Smooth muscle cell (in vitro differentiated cells): Measurements from ENCODE around the gene DAZAP1. TPM values are rescaled to one million over a fixed set of nuclear protein-coding genes. Genes with fewer than 3 reads are reported as not detected.

Source experiments
- DNase-seq: peaks from one replicate; lab custom pipeline; 2025; ENCODE audit not compliant: unreplicated experiment; lab: John Stamatoyannopoulos, UW
- H2AFZ ChIP-seq: fragments of 200-600 bp; sonication (generic); 2 replicates; pipeline ENCODE4 v1.6.0; 2016; ENCODE audit warnings: antibody characterized with exemption, low read depth, mild to moderate bottlenecking
- H3F3A ChIP-seq: fragments of 200-600 bp; sonication (generic); 2 replicates; pipeline ENCODE4 v1.6.0; 2017; ENCODE audit warnings: antibody characterized with exemption, low read depth
- H3K27ac ChIP-seq: fragments of 200-600 bp; sonication (generic); 2 replicates; pipeline ENCODE4 v1.5.1; 2016; ENCODE audit warnings: low read depth, mild to moderate bottlenecking
- H3K27me3 ChIP-seq: fragments of 200-600 bp; sonication (generic); 2 replicates; pipeline ENCODE4 v1.6.1; 2016; ENCODE audit warnings: low read depth, mild to moderate bottlenecking
- H3K36me3 ChIP-seq: fragments of 200-600 bp; sonication (generic); 2 replicates; pipeline ENCODE4 v1.5.1; 2016; ENCODE audit warnings: low read depth
- H3K4me1 ChIP-seq: fragments of 200-600 bp; sonication (generic); 2 replicates; pipeline ENCODE4 v1.5.1; 2016; ENCODE audit warnings: low read depth
- H3K4me2 ChIP-seq: fragments of 200-600 bp; sonication (generic); 2 replicates; pipeline ENCODE4 v1.6.0; 2016; ENCODE audit warnings: mild to moderate bottlenecking
- H3K4me3 ChIP-seq: fragments of 200-600 bp; sonication (generic); 2 replicates; pipeline ENCODE4 v1.5.1; 2016; ENCODE audit warnings: mild to moderate bottlenecking
- H3K79me2 ChIP-seq: fragments of 200-600 bp; sonication (generic); 2 replicates; pipeline ENCODE4 v1.6.0; 2016; ENCODE audit warnings: low read depth, mild to moderate bottlenecking
- H3K9ac ChIP-seq: fragments of 200-600 bp; sonication (generic); 2 replicates; pipeline ENCODE4 v1.6.0; 2016; ENCODE audit warnings: low read depth
- H3K9me3 ChIP-seq: fragments of 200-600 bp; sonication (generic); replicated peaks from 2 replicates; pipeline ENCODE4 v1.5.1; 2016; ENCODE audit warnings: low read depth
- H4K20me1 ChIP-seq: fragments of 200-600 bp; sonication (generic); 2 replicates; pipeline ENCODE4 v1.6.0; 2016; ENCODE audit warnings: low read depth
- WGBS: methylation state at CpG from one replicate; pipeline ENCODE4 v1.1.7; 2016; ENCODE audit warnings: low lambda C conversion rate; 5-methylcytosine and 5-hydroxymethylcytosine counted together
- polyA plus RNA-seq: library from polyadenylated mRNA; unstranded; fragments of >200 nt; fragmentation: Nextera tagmentation; extraction: Ambion mirVana; gene quantifications from 2 replicates; pipeline ENCODE4 v1.2.1, GENCODE V29; 2016
- total RNA-seq: library from RNA; depleted of rRNA; stranded (reverse); fragments of >200 nt; gene quantifications from 2 replicates; pipeline ENCODE4 v1.2.3, GENCODE V29; 2014
- TF ChIP-seq, protein P1 (sequence below): fragments of 200-600 bp; sonication (generic); IDR thresholded peaks from 2 replicates; pipeline ENCODE4 v1.5.1; 2017; ENCODE audit warnings: borderline replicate concordance, mild to moderate bottlenecking, antibody characterized with exemption; ENCODE audit not compliant: insufficient read depth, poor library complexity, severe bottlenecking

DAZAP1 gene
- total and polyA plus RNA-seq, 2 experiments from 2014 or later, result 35.5 to 41.7 TPM

DNA sequence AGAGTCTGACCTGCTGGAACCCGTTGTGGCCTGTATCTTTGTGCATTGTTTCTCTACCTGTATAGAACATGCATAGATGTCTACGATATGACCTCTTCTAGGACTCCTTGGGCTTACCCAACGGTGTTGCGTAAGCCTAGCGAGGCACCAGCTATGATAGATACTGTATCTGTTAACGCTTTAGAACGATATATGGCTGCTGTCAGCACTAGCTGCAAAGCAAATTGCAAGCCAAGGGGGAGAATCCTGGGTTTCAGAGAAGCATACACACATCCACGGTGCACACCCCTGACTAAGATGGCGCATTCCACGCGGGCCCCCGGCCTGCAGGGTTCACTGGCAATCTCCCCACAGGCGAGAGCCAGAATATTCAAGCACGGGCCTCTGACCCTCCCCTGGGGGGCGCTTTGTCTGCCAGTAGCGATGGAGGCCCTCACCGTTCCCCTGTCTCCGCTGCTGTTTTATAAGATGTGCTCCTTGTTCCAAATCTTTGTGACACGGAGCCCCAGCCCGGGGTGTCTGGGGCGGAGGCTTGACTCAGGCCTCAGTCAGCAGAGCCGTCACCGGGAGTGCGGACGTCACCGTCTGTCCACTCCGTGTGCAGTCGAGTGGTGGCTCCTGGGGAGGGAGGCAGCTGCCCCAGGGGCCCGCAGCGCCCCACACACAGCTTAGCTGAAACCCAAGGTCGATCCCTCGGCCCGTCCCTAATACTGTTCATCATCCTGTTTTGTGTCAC lies 17.9 kb downstream of the DAZAP1 start:
- Histone ChIP-seq H2AFZ (no peak overlapping the region), H3K4me2 (no peak overlapping the region), H4K20me1 (peaks cover 86% of the 10 kb centered on the region), H3K36me3 (no peaks in the 10 kb centered on the region), H3K27me3 (no peaks in the 10 kb centered on the region), H3K79me2 (peaks cover 48% of the 10 kb centered on the region), H3K4me1 (no peaks in the 10 kb centered on the region), H3F3A (no peaks in the 10 kb centered on the region), H3K27ac (no peak overlapping the region), H3K9ac (no peak overlapping the region), H3K9me3 (no peaks in the 10 kb centered on the region), H3K4me3 (no peak overlapping the region)
- no peak for DNase-seq
- 94% methylated on average over 30 of the region's 33 CpGs for whole genome bisulfite sequencing
- TF ChIP-seq, protein P1, sequence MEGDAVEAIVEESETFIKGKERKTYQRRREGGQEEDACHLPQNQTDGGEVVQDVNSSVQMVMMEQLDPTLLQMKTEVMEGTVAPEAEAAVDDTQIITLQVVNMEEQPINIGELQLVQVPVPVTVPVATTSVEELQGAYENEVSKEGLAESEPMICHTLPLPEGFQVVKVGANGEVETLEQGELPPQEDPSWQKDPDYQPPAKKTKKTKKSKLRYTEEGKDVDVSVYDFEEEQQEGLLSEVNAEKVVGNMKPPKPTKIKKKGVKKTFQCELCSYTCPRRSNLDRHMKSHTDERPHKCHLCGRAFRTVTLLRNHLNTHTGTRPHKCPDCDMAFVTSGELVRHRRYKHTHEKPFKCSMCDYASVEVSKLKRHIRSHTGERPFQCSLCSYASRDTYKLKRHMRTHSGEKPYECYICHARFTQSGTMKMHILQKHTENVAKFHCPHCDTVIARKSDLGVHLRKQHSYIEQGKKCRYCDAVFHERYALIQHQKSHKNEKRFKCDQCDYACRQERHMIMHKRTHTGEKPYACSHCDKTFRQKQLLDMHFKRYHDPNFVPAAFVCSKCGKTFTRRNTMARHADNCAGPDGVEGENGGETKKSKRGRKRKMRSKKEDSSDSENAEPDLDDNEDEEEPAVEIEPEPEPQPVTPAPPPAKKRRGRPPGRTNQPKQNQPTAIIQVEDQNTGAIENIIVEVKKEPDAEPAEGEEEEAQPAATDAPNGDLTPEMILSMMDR, result no peak

DNA sequence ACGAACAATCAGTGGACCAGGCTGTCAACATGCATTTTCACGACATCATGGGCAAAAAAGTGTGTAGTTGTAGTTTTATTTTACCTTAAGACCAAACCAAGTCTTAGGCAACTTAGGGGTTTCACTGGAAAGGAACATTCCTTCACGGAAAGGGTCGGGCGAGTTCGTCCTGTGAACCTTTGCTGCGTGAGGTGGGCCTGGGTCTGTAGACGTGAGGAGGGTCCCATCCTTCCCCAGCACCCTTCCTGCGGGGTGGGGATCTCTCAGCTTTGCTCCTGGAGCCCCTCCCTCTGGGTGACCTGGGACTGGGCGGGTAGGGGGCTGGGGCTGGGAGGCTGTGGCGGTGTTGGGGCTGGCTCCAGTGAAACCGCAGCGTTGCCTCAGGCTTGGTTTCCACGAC lies 18.5 kb downstream of the DAZAP1 start:
- H3K9me3 ChIP-seq, result no peaks in the 10 kb centered on the region
- H2AFZ ChIP-seq, result no peak overlapping the region
- no peak for DNase-seq
- no peak overlapping the region for H3K9ac ChIP-seq
- no peaks in the 10 kb centered on the region for H3K4me1 ChIP-seq
- no peaks in the 10 kb centered on the region for H3F3A ChIP-seq
- no peak overlapping the region for H3K4me2 ChIP-seq
- H3K27ac ChIP-seq, result no peak overlapping the region
- H3K27me3 ChIP-seq, result no peaks in the 10 kb centered on the region
- TF ChIP-seq, protein P1, result no peak
- no peaks in the 10 kb centered on the region for H3K36me3 ChIP-seq
- peaks cover 48% of the 10 kb centered on the region for H3K79me2 ChIP-seq
- H3K4me3 ChIP-seq, result no peak overlapping the region
- peaks cover 86% of the 10 kb centered on the region for H4K20me1 ChIP-seq
- WGBS, result 82% methylated on average over 14 of the region's 14 CpGs

DNA sequence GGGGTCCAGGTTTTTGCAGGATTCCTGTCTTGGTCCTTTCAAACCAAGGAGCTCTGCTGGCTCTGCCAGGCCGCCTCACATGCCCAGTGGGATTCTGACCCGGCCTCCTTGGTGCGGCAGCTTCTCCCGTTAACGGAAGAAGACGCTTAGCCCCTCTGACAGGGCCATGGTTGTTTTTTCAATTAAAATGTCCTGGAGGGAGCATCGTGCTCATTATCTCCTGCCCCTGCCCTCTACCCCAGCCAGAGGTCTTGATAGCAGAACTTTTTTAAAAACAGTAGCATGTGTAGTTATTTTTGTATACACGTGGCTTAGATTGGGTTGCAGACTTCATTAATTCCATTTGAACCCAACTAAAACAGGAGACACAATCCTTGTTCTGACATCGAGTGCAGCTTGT lies 19.4 kb downstream of the DAZAP1 start:
- Histone ChIP-seq H3K4me2 (no peak overlapping the region), H3K4me1 (no peaks in the 10 kb centered on the region), H4K20me1 (peaks cover 85% of the 10 kb centered on the region), H3K9ac (no peak overlapping the region), H3K4me3 (no peak overlapping the region), H3K79me2 (peaks cover 42% of the 10 kb centered on the region), H3F3A (no peaks in the 10 kb centered on the region), H3K27ac (no peak overlapping the region), H3K27me3 (no peaks in the 10 kb centered on the region), H3K9me3 (no peaks in the 10 kb centered on the region), H3K36me3 (no peaks in the 10 kb centered on the region), H2AFZ (no peak overlapping the region)
- TF ChIP-seq, protein P1, result no peak
- WGBS, result 95% methylated on average over 9 of the region's 9 CpGs
- no peak for DNase-seq
